LoVo (cell line): Measurements from ENCODE around the gene PPP4C.
"Not testable (repeated sequence)": the region's sequence is repeated elsewhere in the genome, so short reads cannot be mapped to it uniquely, and the experiment has no call there.

Experiments used
- DNase-seq: peaks from one replicate; pipeline ENCODE4 v3.0.0-alpha.2; 2016; ENCODE audit warnings: low spot score

PPP4C gene

GRCh38 chr16:30075503-30076275 is at the start of gene PPP4C:
TSS of gene PPP4C (plus strand) at chr16:30075994. CDS start at chr16:30076378, 384 bp downstream.
- peak; percentile 89 for DNase-seq

- no peak for DNase-seq
These were observed 49.3 kb upstream of the PPP4C start for GRCh38 chr16:30026449-30026848.

GRCh38 chr16:30027588-30028437 is 48.0 kb upstream of the PPP4C start:
- DNase-seq, result no peak

- DNase-seq, result no peak
These were observed 47.2 kb upstream of the PPP4C start for GRCh38 chr16:30028438-30029076.

GRCh38 chr16:30030011-30030685 is 45.6 kb upstream of the PPP4C start:
- no peak for DNase-seq

GRCh38 chr16:30030841-30031413 is 44.9 kb upstream of the PPP4C start, which contains the start of gene TLCD3B:
TSS of gene TLCD3B (minus strand) at chr16:30031271. CDS start at chr16:30030527, 744 bp downstream.
- DNase-seq, result no peak

GRCh38 chr16:30031477-30031918 is 44.3 kb upstream of the PPP4C start:
- DNase-seq, result no peak

- DNase-seq, result peak; percentile 71
These were observed 43.5 kb upstream of the PPP4C start for GRCh38 chr16:30032083-30032819.

GRCh38 chr16:30033270-30033669 is 42.5 kb upstream of the PPP4C start:
- no peak for DNase-seq

GRCh38 chr16:30040221-30040620 is 35.6 kb upstream of the PPP4C start:
- no peak for DNase-seq

GRCh38 chr16:30040690-30041089 is 35.1 kb upstream of the PPP4C start:
- not testable (repeated sequence) for DNase-seq

GRCh38 chr16:30041841-30042240 is 34.0 kb upstream of the PPP4C start:
- no peak for DNase-seq

- DNase-seq, result no peak
These were observed 29.6 kb upstream of the PPP4C start for GRCh38 chr16:30046178-30046577.

GRCh38 chr16:30046588-30046987 is 29.2 kb upstream of the PPP4C start:
- no peak for DNase-seq

GRCh38 chr16:30049871-30050270 is 25.9 kb upstream of the PPP4C start:
- no peak for DNase-seq

- DNase-seq, result no peak
These were observed 24.3 kb upstream of the PPP4C start for GRCh38 chr16:30051518-30051917.

GRCh38 chr16:30052671-30053372 is 23.0 kb upstream of the PPP4C start:
- DNase-seq, result peak; percentile 94

GRCh38 chr16:30053376-30054015 is 22.3 kb upstream of the PPP4C start:
- no peak for DNase-seq

GRCh38 chr16:30054451-30054850 is 21.3 kb upstream of the PPP4C start:
- no peak for DNase-seq
